Epithelial cell of proximal tubule (primary cell): Measurements from ENCODE around the gene CDK5RAP1. TPM values are rescaled to one million over a fixed set of nuclear protein-coding genes. Genes with fewer than 3 reads are reported as not detected.
"Not testable (repeated sequence)": the region's sequence is repeated elsewhere in the genome, so short reads cannot be mapped to it uniquely, and the experiment has no call there.

ENCODE experiments used
- DNase-seq: peaks from one replicate; pipeline ENCODE4 v3.0.0-alpha.2; 2011; ENCODE audit warnings: low read depth
- H3K4me3 ChIP-seq: 2 replicates; pipeline ENCODE4 v1.5.1; 2011; ENCODE audit warnings: low read depth, mild to moderate bottlenecking, low read length
- CTCF ChIP-seq: conservative IDR thresholded peaks from 2 replicates; pipeline ENCODE4 v1.5.1; 2012; ENCODE audit warnings: low read depth, mild to moderate bottlenecking, low read length
- total RNA-seq: library from RNA; depleted of rRNA; stranded (reverse); fragments of >200 nt; gene quantifications from 2 replicates; pipeline ENCODE4 v1.2.3, GENCODE V29; 2015

The CDK5RAP1 gene
- total RNA-seq, 1 donor from 2014 or later, result 28.8 TPM

- DNase-seq, result no peak
- TF ChIP-seq CTCF, result no peak
- no peak overlapping the region for H3K4me3 ChIP-seq
Measured at GRCh38 chr20:33434434-33434833, 33.1 kb upstream of the CDK5RAP1 start.

DNA sequence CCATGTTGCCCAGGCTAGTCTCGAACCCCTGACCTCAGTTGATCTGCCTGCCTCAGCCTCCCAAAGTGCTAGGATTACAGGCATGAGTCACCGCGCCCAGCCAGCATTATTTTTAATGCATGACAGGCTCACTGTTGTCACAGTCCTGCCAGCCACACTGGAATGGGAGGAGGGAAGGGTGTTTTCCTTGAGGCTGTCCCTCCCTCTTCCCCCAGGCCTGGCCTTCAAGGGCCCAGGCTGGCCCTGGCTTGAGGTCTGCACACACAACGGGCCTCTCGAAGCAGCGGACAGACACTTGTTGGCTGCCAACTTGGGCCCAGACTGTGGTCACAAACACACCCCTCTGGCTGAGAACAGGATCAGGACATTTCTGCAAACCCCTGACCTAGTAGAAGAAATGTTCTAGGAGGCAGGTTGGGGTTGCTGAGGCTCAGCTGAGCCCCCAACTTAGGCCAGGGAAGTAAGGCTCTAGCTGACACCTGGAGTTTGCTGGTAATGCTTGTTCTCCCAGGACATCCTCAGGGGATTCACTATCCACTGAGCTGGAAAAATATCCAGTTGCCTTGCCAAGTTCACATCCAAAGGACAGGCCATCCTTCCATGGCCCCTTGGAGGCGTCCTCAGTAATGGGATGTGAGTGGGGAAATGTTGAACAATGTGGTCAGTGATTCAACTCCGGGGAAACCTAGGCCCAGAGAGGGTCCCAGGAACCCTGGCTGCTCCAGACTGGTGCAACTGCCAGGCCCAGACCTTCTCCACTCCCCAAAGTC is 32.3 kb upstream of the CDK5RAP1 start:
- no peak for DNase-seq

DNA sequence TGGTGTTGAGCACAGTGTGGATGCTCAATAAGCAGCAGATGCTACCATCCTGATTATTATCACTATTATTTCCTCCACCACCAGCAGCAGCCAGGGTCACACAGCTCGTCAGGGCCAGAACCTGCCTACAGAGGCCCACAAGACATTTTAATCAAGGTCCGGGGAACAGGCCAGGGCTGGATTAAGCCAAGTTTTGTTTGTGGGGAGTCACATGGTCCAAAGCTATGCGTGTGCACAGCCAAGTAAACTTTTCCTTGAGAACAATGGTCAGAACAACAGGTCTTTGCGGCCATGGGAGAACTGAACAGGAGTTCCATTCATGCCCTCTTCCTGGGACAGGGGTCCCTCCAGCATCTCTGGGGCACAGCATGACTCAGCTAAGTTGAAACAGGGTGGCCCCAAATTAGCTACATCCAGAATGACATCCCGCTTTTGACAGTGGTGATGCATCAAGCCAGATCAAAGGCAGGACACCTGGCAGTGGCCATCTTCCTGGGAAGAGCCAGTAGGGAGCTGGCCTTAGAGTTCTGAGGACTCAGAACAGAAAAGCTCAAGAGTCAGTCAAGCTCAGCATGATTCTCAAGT is 30.6 kb upstream of the CDK5RAP1 start:
- no peak for DNase-seq
- no peak overlapping the region for H3K4me3 ChIP-seq

More for the DNA sequence above, 32.3 kb upstream of the CDK5RAP1 start:
- H3K4me3 ChIP-seq, result no peak overlapping the region
- TF ChIP-seq CTCF, result no peak

DNA sequence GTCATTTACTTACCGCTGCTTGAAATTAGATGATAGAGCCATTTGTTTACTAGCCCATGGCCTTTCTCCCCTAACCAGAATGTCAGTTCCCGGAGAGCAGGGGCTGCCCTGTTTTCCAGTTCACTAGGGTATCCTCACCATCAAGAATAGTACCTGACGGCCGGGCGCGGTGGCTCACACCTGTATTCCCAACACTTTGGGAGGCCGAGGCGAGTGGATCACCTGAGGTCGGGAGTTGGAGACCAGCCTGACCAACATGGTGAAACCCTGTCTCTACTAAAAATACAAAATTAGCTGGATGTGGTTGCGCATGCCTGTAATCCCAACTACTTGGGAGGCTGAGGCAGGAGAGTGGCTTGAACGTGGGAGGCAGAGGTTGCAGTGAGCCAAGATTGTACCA is 22.6 kb upstream of the CDK5RAP1 start:
- not testable (repeated sequence) for H3K4me3 ChIP-seq

More for the DNA sequence above, 30.6 kb upstream of the CDK5RAP1 start:
- TF ChIP-seq CTCF, result no peak

GRCh38 chr20:33423141-33423834 is 22.0 kb upstream of the CDK5RAP1 start:
- no peak for TF ChIP-seq CTCF
- H3K4me3 ChIP-seq, result no peak overlapping the region
- DNase-seq, result no peak

More for the DNA sequence above, 22.6 kb upstream of the CDK5RAP1 start:
- not testable (repeated sequence) for DNase-seq

- no peak for DNase-seq
- no peak for TF ChIP-seq CTCF
- no peak overlapping the region for H3K4me3 ChIP-seq
Measured at GRCh38 chr20:33419140-33419974, 18.0 kb upstream of the CDK5RAP1 start.

GRCh38 chr20:33418033-33418432 is 16.7 kb upstream of the CDK5RAP1 start:
- DNase-seq, result no peak
- no peak overlapping the region for H3K4me3 ChIP-seq
- no peak for TF ChIP-seq CTCF
